ENCODE measurements around the gene TMPRSS15. TPM values are rescaled to one million over a fixed set of nuclear protein-coding genes. Genes with fewer than 3 reads are reported as not detected.

The TMPRSS15 gene
- total and polyA plus RNA-seq, 4 donors: not detected

DNA sequence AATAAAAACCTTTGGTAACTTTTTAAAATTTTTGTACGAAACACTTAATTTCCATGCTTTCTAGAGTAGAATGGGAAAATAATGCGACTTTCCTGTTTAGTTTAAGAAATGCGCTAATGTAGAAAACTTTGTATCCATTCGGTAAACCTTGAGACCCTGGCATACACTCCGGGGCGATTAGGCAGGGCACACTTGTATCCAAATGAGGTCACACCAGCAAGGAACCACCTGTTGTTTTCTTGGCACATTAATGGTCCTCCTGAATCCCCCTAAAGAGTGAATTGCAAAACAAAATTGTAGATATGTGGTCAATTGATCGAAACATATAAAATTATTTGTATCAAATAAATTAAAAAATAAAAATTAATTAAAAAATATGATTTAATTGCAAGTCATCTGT is 133.7 kb downstream of the TMPRSS15 start:
- H3K9ac ChIP-seq (ENCODE audit: low read depth in 1 of 2, low read length in 2 of 2): no peak overlapping the region
- H3K4me1 ChIP-seq (ENCODE audit: control insufficient read depth in 4 of 4, insufficient read depth in 4 of 4, low read length in 3 of 4): no peaks in the 10 kb centered on the region
- DNase-seq (ENCODE audit: low spot score): no peak
- no peaks in the 10 kb centered on the region for H3K9me3 ChIP-seq (ENCODE audit: control insufficient read depth in 4 of 4, low read length in 3 of 4)
- no peak overlapping the region for H3K4me3 ChIP-seq (ENCODE audit: low read depth in 1 of 3, low read length in 3 of 3)
- TF ChIP-seq FOXA2 (IDR thresholded peaks at IDR 0.05) (no peak), RAD21 (IDR thresholded peaks at IDR 0.05) (no peak), HNF4A (conservative IDR thresholded peaks at IDR 0.05) (no peak), CTCF (IDR thresholded peaks at IDR 0.05; ENCODE audit: low read depth, low read length, missing input control) (no peak), GABPA (IDR thresholded peaks at IDR 0.05 in 1 of 2, conservative IDR thresholded peaks at IDR 0.05 in 1 of 2) (no peak), NR2F2 (IDR thresholded peaks at IDR 0.05) (no peak), JUND (IDR thresholded peaks at IDR 0.05) (no peak)
- TF ChIP-seq, protein P1, sequence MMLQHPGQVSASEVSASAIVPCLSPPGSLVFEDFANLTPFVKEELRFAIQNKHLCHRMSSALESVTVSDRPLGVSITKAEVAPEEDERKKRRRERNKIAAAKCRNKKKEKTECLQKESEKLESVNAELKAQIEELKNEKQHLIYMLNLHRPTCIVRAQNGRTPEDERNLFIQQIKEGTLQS (IDR thresholded peaks at IDR 0.05): no peak
- 86% methylated on average over 7 of the region's 7 CpGs for WGBS
- peaks cover 0 to 6% (median 0%) of the 10 kb centered on the region in 4 donors for H3K27me3 ChIP-seq (ENCODE audit: control insufficient read depth in 4 of 4, insufficient read depth in 4 of 4, low read length in 3 of 4)
- no peak overlapping the region for H3K27ac ChIP-seq (ENCODE audit: low read depth in 1 of 2, low read length in 2 of 2)
- H3K36me3 ChIP-seq (ENCODE audit: control insufficient read depth in 4 of 4, insufficient read depth in 3 of 4, low read depth in 1 of 4, low read length in 3 of 4): no peaks in the 10 kb centered on the region

- WGBS: 73% methylated on average over 1 of the region's 1 CpG
- no peak for TF ChIP-seq HNF4G (IDR thresholded peaks at IDR 0.05)
- TF ChIP-seq, protein P1 (IDR thresholded peaks at IDR 0.05): no peak
- TF ChIP-seq, protein P2, sequence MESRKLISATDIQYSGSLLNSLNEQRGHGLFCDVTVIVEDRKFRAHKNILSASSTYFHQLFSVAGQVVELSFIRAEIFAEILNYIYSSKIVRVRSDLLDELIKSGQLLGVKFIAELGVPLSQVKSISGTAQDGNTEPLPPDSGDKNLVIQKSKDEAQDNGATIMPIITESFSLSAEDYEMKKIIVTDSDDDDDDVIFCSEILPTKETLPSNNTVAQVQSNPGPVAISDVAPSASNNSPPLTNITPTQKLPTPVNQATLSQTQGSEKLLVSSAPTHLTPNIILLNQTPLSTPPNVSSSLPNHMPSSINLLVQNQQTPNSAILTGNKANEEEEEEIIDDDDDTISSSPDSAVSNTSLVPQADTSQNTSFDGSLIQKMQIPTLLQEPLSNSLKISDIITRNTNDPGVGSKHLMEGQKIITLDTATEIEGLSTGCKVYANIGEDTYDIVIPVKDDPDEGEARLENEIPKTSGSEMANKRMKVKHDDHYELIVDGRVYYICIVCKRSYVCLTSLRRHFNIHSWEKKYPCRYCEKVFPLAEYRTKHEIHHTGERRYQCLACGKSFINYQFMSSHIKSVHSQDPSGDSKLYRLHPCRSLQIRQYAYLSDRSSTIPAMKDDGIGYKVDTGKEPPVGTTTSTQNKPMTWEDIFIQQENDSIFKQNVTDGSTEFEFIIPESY (IDR thresholded peaks at IDR 0.05): no peak
- TF ChIP-seq FOXA1 (IDR thresholded peaks at IDR 0.05): no peak
- TF ChIP-seq NR2F2 (IDR thresholded peaks at IDR 0.05): no peak
- no peak for TF ChIP-seq HNF4A (conservative IDR thresholded peaks at IDR 0.05)
- no peak overlapping the region for H3K4me3 ChIP-seq (ENCODE audit: low read depth in 1 of 3, low read length in 3 of 3)
- H3K9ac ChIP-seq (ENCODE audit: low read depth in 1 of 2, low read length in 2 of 2): no peak overlapping the region
- no peak overlapping the region for H3K27ac ChIP-seq (ENCODE audit: low read depth in 1 of 2, low read length in 2 of 2)
- DNase-seq (ENCODE audit: low spot score): no peak
- H3K4me1 ChIP-seq (ENCODE audit: control insufficient read depth in 4 of 4, insufficient read depth in 4 of 4, low read length in 3 of 4): no peaks in the 10 kb centered on the region
- no peaks in the 10 kb centered on the region for H3K9me3 ChIP-seq (ENCODE audit: control insufficient read depth in 4 of 4, low read length in 3 of 4)
- H3K27me3 ChIP-seq (ENCODE audit: control insufficient read depth in 4 of 4, insufficient read depth in 4 of 4, low read length in 3 of 4): peaks cover 0 to 6% (median 0%) of the 10 kb centered on the region in 4 donors
- H3K36me3 ChIP-seq (ENCODE audit: control insufficient read depth in 4 of 4, insufficient read depth in 3 of 4, low read depth in 1 of 4, low read length in 3 of 4): no peaks in the 10 kb centered on the region
These were observed 134.7 kb downstream of the TMPRSS15 start for GRCh38 chr21:18268906-18269305.

GRCh38 chr21:18267496-18267895 is 136.1 kb downstream of the TMPRSS15 start:
- 57% methylated on average over 1 of the region's 1 CpG for WGBS
- H3K27ac ChIP-seq (ENCODE audit: low read depth in 1 of 2, low read length in 2 of 2): no peak overlapping the region
- H3K4me3 ChIP-seq (ENCODE audit: low read depth in 1 of 3, low read length in 3 of 3): no peak overlapping the region
- DNase-seq (ENCODE audit: low spot score): no peak
- H3K9me3 ChIP-seq (ENCODE audit: control insufficient read depth in 4 of 4, low read length in 3 of 4): no peaks in the 10 kb centered on the region
- no peaks in the 10 kb centered on the region for H3K36me3 ChIP-seq (ENCODE audit: control insufficient read depth in 4 of 4, insufficient read depth in 3 of 4, low read depth in 1 of 4, low read length in 3 of 4)
- no peaks in the 10 kb centered on the region for H3K4me1 ChIP-seq (ENCODE audit: control insufficient read depth in 4 of 4, insufficient read depth in 4 of 4, low read length in 3 of 4)
- H3K9ac ChIP-seq (ENCODE audit: low read depth in 1 of 2, low read length in 2 of 2): no peak overlapping the region
- H3K27me3 ChIP-seq (ENCODE audit: control insufficient read depth in 4 of 4, insufficient read depth in 4 of 4, low read length in 3 of 4): peaks cover 0 to 3% (median 0%) of the 10 kb centered on the region in 4 donors
- TF ChIP-seq NR2F2 (IDR thresholded peaks at IDR 0.05) (no peak), FOXA2 (IDR thresholded peaks at IDR 0.05) (no peak), HNF4A (conservative IDR thresholded peaks at IDR 0.05) (no peak), YY1 (IDR thresholded peaks at IDR 0.05) (no peak), RAD21 (IDR thresholded peaks at IDR 0.05) (no peak), RXRA (IDR thresholded peaks at IDR 0.05) (no peak), HNF4G (IDR thresholded peaks at IDR 0.05) (no peak), FOXA1 (IDR thresholded peaks at IDR 0.05) (no peak), TAF1 (conservative IDR thresholded peaks at IDR 0.05) (no peak), SP1 (IDR thresholded peaks at IDR 0.05) (no peak), CTCF (IDR thresholded peaks at IDR 0.05; ENCODE audit: low read depth, low read length, missing input control) (no peak)
- TF ChIP-seq, protein P3, sequence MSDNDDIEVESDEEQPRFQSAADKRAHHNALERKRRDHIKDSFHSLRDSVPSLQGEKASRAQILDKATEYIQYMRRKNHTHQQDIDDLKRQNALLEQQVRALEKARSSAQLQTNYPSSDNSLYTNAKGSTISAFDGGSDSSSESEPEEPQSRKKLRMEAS (IDR thresholded peaks at IDR 0.05): no peak
- TF ChIP-seq, protein P2 (IDR thresholded peaks at IDR 0.05): no peak
